HG03575 (cell line): ENCODE measurements around the gene KRTAP12-3.
"Not testable (repeated sequence)": the region's sequence is repeated elsewhere in the genome, so short reads cannot be mapped to it uniquely, and the experiment has no call there.

Experiments
- ATAC-seq: cut with Tn5 transposase; IDR thresholded peaks from one replicate; pipeline ENCODE4 v1.9.1; 2021; ENCODE audit not compliant: unreplicated experiment, insufficient number of reproducible peaks, low FRiP score; ENCODE audit errors: extremely low read depth

KRTAP12-3 gene

DNA sequence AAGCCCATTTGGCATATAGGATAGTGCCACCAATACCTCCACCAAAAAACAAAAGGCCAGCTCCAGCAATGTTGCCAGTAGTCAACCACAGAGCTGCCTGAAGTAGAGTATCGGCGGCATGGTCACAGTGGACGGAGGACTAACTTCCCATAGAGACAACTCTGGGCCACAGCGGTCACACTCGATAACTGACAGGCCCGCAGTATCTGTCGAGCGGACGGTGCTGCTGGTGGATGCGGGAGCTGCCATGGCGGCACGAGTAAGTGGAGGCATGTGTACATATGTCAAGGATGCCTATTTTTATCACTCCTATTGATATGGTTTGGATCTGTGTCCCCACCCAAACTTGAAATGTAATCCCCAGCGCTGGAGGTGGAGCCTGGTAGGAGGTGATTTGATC is 20.1 kb downstream of the KRTAP12-3 start:
- ATAC-seq: no peak

DNA sequence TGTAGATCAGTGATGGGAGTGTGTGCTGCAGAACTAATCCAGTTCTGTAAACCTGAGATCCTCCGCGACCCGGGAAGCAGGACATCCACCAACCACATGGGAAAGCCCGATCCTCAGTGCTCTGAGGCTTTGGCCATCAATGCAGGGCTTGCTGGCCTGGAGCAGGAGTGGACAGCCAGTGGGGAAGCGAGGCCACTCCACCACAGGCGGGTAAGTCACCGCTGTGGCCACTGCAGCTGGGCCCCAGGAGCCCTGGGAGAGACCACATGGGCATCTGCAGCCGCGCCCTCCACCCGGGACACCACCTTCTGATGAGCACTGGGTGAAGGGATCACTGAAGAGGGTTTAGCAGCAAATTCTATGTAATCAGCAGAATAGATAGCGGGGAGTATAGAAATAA is 23.4 kb downstream of the KRTAP12-3 start:
- ATAC-seq: no peak

DNA sequence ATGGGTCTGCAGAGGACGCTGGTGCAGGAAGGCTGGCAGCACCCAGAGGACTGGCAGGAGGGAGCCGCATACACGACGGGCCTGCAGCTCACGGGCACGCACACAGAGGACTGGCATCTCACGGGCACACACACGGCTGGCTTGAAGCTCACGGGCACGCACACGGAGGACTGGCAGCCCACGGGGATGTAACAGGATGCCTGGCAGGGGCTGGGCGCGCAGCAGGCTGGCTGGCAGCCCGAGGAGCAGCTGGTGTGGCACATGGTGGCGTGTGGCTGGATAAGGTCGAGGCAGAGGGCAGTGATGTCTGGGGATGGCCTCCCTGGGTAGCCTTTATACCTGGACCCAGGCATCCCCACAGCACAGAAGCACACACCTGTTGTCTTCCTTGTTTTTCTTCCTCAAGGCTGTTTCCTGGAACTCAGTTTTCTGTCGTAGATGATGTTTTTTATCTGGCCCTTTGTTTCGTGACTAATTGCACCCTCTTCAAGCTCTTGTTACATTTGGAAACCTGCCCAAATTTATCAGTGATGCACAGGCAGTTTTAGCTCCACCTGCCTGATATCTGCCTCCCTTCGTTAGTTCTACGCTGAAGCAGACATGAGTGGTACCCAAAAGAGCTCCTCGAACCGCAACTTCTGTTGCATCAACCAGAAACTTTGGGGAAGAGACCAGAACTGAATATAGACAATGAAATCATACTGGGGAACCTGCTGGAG is 24.3 kb downstream of the KRTAP12-3 start, which contains the start of gene KRTAP12-1:
KRTAP12-1 (minus strand) TSS at position 303 of the 719 bp plus-strand sequence; CDS start at position 263, 40 bp downstream.
- ATAC-seq: no peak

DNA sequence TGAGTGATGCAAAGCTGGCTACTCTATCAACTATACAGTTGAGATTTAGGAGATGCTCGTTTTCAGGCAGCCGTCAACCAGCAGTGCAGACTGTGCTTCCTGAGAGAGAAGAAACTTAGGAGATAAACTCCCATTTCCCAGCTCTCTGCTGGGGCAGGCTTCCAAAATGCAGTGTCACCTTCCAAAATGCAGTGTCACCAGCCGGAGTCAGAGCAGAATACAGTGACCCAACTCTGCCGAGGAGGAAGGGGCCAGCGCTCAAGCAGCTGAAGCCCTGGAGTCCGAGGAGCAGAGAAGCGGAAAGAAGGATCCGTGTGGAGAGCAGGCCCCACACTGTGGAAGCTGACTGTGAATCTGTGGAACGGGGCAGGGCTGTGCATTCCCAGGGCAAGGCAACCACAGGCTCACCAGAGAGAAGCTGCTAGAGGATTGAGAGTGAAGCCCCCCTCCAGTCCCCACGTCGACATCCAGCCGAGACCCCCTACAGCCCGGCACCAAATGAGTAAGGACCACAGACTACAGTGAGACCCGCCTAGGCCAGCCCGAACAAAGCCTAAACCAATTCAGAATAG is 24.9 kb downstream of the KRTAP12-3 start:
- ATAC-seq: no peak

DNA sequence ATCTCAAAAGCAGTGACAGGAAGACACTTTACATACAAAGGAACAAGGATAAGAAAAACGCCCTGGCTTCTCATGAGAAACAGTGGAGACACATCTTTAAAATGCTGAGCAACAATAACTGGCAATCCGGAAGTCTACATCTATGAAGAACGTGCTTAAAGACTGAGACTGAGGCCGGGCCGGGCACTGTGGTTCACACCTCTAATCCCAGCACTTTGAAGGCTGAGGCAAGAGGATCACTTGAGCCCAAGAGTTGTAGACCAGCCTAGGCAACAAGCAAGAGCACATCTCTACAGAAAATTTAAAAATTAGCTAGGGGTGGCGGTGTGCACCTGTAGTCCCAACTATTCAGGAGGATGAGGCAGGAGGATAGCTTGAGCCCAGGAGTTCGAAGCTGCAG is 26.3 kb downstream of the KRTAP12-3 start:
- no peak for ATAC-seq

DNA sequence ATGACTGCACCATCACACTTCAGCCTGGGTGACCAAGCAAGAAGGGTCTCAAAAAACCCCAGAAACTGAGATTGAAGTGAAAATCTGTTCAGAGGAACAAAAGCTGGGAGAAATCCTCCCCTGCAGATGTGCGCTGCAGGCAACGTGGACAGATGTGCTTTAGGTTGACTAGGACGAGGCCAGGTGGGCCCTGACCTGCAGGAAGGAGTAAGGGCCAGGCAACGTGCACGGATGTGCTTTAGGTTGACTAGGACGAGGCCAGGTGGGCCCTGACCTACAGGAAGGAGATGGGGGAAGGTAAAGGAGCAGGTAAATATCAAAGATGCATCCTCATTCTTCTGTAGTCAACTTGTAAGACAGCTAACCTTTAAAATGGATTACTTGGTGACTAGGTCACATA is 26.8 kb downstream of the KRTAP12-3 start:
- ATAC-seq: no peak

DNA sequence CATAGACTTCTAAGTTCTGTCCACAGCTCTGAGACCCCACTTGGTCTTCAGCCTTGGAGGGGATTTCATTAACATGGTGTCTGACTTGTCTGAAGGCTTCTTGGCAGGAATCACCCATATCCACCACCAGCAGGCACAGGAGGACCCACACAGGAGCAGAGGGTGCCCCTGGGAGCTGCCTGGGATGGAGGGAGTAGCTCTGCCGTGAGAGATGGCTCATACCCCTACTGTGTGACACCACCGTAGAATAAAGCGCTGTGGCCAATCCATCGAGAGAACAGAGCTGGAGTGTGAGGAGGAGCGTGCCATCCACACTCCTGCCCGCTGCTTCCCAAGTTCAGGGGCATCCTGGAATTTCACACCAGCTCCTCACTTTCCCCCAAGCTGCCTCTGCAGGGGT is 27.3 kb downstream of the KRTAP12-3 start:
- ATAC-seq: not testable (repeated sequence)

DNA sequence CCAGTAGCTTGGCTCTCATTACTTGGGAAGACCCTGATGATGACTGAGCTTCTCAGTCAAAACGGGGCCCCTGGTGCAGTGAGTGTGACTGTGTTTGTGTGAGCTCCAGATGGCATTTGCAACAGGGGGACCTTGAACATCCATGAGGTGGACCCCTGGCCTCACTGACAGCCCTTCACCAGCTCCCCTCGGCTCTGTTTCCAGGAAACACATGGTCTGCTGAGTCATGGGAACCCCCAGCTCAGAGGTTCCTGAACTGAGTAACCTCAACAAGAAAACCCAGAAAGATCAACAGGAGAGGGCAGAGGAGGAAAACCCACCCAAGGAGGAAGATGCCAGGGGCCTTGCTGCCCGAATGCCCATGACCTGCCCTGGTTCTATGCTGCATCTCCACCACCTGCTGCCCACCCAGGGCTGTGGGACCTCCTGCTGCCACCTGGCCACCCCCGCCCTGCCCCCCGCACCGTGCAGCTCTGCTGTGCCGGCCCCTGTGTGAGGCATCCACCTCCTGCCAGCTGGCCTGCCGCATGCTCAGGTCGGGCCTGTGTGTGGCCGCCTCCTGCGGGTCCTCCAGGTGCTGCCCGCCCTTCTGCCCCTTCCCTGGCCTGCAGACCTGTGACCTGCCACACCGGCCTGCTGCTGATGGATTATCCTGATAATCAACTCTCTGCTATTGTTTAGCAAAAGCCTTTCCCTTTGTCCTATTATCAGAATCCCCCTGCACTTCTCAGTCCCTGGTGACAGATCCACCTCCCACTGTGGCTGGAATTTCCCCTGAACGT is 28.5 kb downstream of the KRTAP12-3 start:
- ATAC-seq: no peak

DNA sequence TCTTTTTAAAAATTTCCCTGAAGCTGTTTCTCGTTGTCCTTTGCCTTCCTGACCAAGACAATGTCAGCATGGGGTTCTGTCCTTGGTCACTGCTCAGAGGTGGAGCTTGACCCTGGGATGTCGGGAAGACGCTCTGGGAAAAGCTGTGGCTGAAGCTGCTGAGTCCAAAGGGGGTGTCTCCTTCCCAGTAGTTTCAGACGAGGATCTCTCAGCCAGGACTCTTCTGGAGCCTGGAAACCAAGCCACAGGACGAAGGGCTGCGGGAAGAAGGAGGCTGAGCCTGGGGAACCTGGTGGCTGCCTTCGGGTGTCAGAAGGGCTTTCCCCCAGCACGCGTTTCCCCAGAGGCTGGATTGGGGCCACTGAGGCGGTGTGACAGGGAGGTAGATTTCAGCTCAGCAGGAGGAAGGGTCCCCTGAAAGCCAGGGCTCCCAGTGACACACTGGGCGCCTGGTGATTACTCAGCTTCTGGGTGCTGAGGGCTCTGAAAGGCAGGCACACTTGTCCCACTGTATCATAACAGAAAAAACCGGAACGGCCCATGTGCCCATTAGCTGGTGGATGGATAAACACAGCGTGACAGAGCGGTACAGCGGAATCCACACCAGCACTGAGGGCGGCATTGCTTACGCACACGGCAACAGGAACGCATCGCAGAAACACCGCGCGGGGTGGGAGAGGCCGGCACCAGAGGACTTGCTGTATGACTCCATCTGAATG is 29.3 kb downstream of the KRTAP12-3 start:
- ATAC-seq: no peak

DNA sequence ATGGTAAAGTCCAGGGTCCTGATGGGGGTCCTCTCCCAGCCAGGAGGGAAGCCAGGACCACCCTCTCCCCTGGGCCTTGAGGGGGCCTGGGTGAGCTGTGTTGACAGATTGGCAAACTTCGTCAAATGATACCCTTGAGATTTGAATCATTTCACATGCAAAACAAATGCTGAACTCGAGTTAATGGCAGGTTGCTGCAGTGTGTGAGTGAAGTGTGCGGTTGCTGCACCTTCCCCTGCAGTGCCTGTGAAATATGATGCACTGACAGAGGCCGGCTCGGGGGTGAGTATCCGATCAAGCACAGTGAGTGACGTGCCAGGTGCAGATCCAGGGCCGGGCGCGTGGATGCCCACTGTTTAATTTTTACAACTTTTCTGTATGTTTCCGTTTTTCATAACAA is 29.9 kb downstream of the KRTAP12-3 start:
- no peak for ATAC-seq

DNA sequence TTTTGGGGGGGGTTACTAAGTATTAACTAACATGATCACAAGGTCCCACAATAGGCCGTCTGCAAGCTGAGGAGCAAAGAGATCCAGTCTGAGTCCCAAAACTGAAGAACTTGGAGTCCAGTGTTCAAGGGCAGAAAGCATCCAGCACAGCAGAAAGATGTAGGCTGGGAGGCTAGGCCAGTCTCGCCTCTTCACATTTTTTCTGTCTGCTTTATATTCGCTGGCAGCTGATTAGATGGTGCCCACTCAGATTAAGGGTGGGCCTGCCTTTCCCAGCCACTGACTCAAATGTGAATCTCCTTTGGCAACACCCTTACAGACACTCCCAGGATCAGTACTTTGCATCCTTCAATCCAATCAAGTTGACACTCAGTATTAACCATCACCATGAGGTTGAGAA is 32.0 kb downstream of the KRTAP12-3 start:
- ATAC-seq: not testable (repeated sequence)

DNA sequence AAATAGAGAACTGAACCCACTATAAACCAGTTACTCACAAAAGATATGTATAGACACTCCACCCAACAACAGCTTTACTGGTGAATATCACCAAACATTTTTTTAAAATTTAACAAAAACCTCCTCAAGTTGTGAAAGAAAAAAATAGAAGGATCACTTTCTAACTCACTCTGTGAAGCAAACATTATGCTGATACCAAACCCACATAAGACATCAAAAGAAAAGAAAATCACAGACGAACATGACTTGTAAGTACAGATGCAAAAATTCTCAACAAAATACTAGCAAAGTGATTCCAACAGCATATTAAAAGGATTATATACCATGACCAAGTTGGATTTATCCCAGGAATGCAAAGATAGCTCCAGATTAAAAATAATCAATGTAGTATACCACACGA is 34.0 kb downstream of the KRTAP12-3 start:
- ATAC-seq: no peak

DNA sequence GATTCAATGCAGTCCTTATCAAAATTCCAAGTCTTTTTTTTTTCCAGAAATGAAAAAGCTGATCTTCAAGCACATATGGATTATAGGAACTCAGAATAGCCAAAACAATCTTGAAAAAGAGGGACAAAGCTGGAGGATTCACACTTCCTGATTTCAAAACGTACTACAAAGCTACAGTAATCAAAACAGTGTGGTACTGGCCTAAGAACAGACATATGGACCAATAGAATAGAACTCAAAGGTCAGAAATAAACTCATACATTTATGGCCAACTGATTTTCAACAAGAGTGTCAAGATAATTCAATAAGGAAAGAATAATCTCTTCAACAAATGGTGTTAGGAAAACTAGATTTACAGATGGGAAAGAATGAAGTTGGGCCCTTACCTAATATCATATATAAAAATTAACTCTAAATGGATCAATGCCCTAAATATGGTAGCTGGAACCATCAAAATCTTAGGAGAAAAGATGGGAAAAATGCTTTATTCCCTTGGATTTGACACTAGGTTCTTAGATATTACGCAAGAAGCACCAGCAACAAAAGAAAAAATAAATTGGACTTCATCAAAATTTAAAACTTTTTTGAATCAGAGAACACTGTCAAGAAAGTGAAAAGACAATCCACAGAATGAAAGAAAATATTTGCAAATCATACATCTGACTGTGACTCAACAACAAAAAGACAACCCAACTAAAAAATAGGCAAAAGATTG is 35.2 kb downstream of the KRTAP12-3 start:
- no peak for ATAC-seq

DNA sequence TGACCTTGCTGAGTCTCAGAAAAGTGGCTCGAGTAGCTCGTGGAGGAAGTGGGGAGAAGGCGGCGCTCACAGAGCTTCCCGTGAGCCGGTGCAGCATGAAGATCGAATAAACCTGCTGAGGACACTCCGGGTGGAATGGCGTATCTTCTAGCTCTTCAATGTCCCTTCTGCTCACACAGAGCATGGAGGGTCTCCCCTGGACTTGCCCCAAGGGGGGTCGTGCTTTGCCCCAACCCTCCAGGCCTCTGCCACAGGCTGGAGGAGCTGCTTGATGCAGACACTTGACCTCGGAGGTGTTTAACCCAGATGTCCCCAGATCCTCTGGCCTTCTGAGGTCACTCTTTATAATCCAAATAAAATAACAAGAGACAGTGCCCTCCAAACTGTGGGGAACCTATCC is 37.0 kb downstream of the KRTAP12-3 start:
- no peak for ATAC-seq

DNA sequence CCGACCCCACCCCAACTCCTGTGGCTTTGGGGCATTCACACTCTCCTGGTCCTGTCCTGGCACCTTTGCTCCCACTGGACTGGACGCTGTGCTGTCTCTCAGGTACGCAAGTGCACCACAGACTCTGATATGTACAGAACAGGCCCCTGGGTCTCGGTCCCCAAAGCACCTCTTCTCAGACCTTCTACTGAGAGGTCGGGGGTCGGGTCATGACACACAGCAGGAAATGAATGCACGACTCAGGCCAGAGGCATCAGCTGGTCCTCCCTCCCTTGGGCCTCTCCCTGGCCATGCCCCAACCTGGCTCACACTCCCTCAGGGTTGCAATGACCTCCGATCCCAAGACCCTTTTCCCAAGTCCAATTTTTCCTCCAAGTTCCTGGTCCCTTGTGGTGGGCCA is 37.5 kb downstream of the KRTAP12-3 start:
- ATAC-seq: no peak

DNA sequence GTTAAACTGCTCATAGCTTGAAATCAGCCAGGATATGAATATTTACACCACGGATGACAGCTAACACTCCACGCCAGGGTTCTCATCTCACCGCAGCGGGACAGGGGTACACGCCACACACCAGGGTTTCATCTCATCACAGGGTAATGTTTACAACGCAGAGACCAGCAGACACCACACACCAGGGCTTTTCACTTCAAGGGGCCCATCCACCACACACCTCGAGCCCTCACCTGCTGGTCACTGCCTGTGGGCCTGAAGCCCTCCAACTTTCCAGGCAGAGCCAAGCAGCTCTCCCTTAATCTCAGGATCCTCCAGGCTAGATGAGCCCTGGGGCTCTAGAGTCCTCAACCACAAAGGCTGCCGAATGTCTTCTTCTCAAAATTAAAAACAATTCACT is 37.9 kb downstream of the KRTAP12-3 start:
- no peak for ATAC-seq

DNA sequence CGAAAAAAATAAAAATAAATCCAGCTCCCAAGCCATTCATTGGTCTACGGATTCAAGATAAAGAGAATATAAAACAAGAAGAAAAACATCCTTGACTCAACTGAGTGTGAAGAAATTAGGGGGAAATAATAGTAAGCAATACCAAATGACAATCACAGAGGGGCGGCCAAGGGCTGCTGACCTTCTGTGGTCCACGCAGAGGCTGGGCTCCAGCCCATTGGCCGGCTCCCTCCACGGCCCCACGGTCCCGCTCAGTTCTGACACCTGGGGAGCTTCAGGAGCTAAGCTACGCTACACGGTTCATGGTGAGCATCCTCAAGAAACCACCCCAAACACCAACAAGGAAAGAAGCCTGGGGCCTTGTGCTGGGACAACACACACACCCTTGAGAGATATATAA is 38.8 kb downstream of the KRTAP12-3 start:
- no peak for ATAC-seq

DNA sequence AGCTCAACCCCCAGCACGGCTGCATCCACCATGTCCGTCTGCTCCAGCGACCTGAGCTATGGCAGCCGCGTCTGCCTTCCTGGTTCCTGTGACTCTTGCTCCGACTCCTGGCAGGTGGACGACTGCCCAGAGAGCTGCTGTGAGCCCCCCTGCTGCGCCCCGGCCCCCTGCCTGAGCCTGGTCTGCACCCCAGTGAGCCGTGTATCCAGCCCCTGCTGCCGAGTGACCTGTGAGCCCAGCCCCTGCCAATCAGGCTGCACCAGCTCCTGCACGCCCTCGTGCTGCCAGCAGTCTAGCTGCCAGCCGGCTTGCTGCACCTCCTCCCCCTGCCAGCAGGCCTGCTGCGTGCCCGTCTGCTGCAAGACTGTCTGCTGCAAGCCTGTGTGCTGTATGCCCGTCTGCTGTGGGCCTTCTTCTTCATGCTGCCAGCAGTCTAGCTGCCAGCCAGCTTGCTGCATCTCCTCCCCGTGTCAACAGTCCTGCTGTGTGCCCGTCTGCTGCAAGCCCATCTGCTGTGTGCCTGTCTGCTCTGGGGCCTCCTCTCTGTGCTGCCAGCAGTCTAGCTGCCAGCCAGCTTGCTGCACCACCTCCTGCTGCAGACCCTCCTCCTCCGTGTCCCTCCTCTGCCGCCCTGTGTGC is 39.6 kb downstream of the KRTAP12-3 start, which contains the start of gene KRTAP10-12:
KRTAP10-12 (plus strand) TSS at position 1 of the 639 bp plus-strand sequence; CDS start at position 31, 30 bp downstream.
- not testable (repeated sequence) for ATAC-seq
